Tibial nerve (tissue), 4 donors: ENCODE measurements around the gene CTAGE1.

Source experiments
- CTCF ChIP-seq, 5 experiments: fragments of 200-600 bp in 3 of 5; fragments of 450-650 bp in 2 of 5; sonication (generic) in 3 of 5; IDR thresholded peaks; one replicate each; pipeline ENCODE4 v1.5.1; 2016 to 2019; ENCODE audit warnings: antibody characterized with exemption in 5 of 5, mild to moderate bottlenecking in 3 of 5, moderate library complexity in 2 of 5
- EP300 ChIP-seq, 2 donors: sonication (generic); formaldehyde crosslinking; IDR thresholded peaks; one replicate each; pipeline ENCODE4 v1.6.1; 2017; ENCODE audit warnings: antibody characterized with exemption in 2 of 2, mild to moderate bottlenecking in 1 of 2

- TF ChIP-seq CTCF (IDR thresholded peaks at IDR 0.05) (no peak), EP300 (IDR thresholded peaks at IDR 0.05) (no peak)
These were observed 49.1 kb upstream of the CTAGE1 start for GRCh38 chr18:22466608-22467395.
